HG03565 (cell line): ENCODE data around the gene GNB1L.

ENCODE experiments used
- ATAC-seq: cut with Tn5 transposase; IDR thresholded peaks from one replicate; pipeline ENCODE4 v1.9.1; 2021; ENCODE audit warnings: mild to moderate bottlenecking, moderate library complexity; ENCODE audit not compliant: unreplicated experiment

The GNB1L gene

GRCh38 chr22:19826619-19826950, 28.1 kb downstream of the GNB1L start:
- ATAC-seq: no peak

GRCh38 chr22:19825904-19826618, 28.6 kb downstream of the GNB1L start:
- ATAC-seq: no peak

GRCh38 chr22:19824926-19825339, 29.7 kb downstream of the GNB1L start:
- ATAC-seq: no peak

GRCh38 chr22:19824212-19824925, 30.3 kb downstream of the GNB1L start:
- ATAC-seq: no peak

- ATAC-seq: no peak
Observed at GRCh38 chr22:19823902-19824211, 30.8 kb downstream of the GNB1L start.

- no peak for ATAC-seq
Observed at GRCh38 chr22:19823191-19823901, 31.3 kb downstream of the GNB1L start.

- no peak for ATAC-seq
Observed at GRCh38 chr22:19822301-19823117, 32.2 kb downstream of the GNB1L start.

- ATAC-seq: no peak
Observed at GRCh38 chr22:19821523-19822300, 33.0 kb downstream of the GNB1L start.

GRCh38 chr22:19820880-19821522, 33.7 kb downstream of the GNB1L start:
- ATAC-seq: no peak

- ATAC-seq: no peak
Observed at GRCh38 chr22:19819911-19820879, 34.5 kb downstream of the GNB1L start.

- ATAC-seq: no peak
Observed at GRCh38 chr22:19819208-19819910, 35.3 kb downstream of the GNB1L start.

GRCh38 chr22:19818324-19819207, 36.1 kb downstream of the GNB1L start:
- no peak for ATAC-seq

- ATAC-seq: no peak
Observed at GRCh38 chr22:19816372-19817119, 38.1 kb downstream of the GNB1L start.

GRCh38 chr22:19815823-19816290, 38.8 kb downstream of the GNB1L start:
- no peak for ATAC-seq

GRCh38 chr22:19815093-19815822, 39.4 kb downstream of the GNB1L start:
- ATAC-seq: no peak

- no peak for ATAC-seq
Observed at GRCh38 chr22:19814428-19814827, 40.2 kb downstream of the GNB1L start.
